K562 (cell line): ENCODE measurements around the gene PICK1. TPM values are rescaled to one million over a fixed set of nuclear protein-coding genes. Genes with fewer than 3 reads are reported as not detected.

Experiments used
- BCOR ChIP-seq: fragments of 450-650 bp; IDR thresholded peaks from 2 replicates; pipeline ENCODE4 v1.6.1; 2016
- EGR1 ChIP-seq: fragments of 450-650 bp; conservative IDR thresholded peaks from 2 replicates; pipeline ENCODE4 v1.6.1; 2017; ENCODE audit warnings: mild to moderate bottlenecking
- FUS ChIP-seq: fragments of 200-400 bp; formaldehyde crosslinking; optimal IDR thresholded peaks from 2 replicates; pipeline ENCODE3; 2017; ENCODE audit warnings: low read depth, low read length
- HNRNPLL ChIP-seq: fragments of 200-400 bp; formaldehyde crosslinking; IDR thresholded peaks from 2 replicates; pipeline ENCODE4 v1.6.1; 2017; ENCODE audit warnings: low read length, low read depth, mild to moderate bottlenecking; ENCODE audit not compliant: poor library complexity, severe bottlenecking
- RBM25 ChIP-seq: fragments of 200-400 bp; formaldehyde crosslinking; IDR thresholded peaks from 2 replicates; pipeline ENCODE4 v1.6.1; 2018; ENCODE audit warnings: low read length, low read depth, moderate library complexity; ENCODE audit not compliant: severe bottlenecking
- SRSF1 ChIP-seq: fragments of 200-400 bp; formaldehyde crosslinking; IDR thresholded peaks from 2 replicates; pipeline ENCODE4 v1.6.1; 2017; ENCODE audit warnings: mild to moderate bottlenecking, low read depth, low read length, moderate library complexity
- TEAD1 ChIP-seq, 2 experiments: fragments of 450-650 bp in 1 of 2; sonication (generic) in 1 of 2; formaldehyde crosslinking; IDR thresholded peaks; 2 replicates each; pipeline versions ENCODE4 v1.4.0 to v1.8.0; 2020 to 2022; ENCODE audit warnings: mild to moderate bottlenecking in 2 of 2, missing genetic modification reagents in 1 of 2
- TFAP4 ChIP-seq: sonication (generic); formaldehyde crosslinking; IDR thresholded peaks from 2 replicates; pipeline ENCODE4 v1.8.0; 2022; ENCODE audit warnings: missing genetic modification reagents, mild to moderate bottlenecking, moderate library complexity, borderline replicate concordance
- ZBTB33 ChIP-seq: sonication (generic); formaldehyde crosslinking; IDR thresholded peaks from 2 replicates; pipeline ENCODE4 v1.8.1; 2023; ENCODE audit warnings: mild to moderate bottlenecking, missing genetic modification reagents
- ZBTB43 ChIP-seq: sonication (generic); formaldehyde crosslinking; IDR thresholded peaks from 2 replicates; pipeline ENCODE4 v1.8.0; 2023; ENCODE audit warnings: mild to moderate bottlenecking, missing genetic modification reagents
- ZNF133 ChIP-seq: fragments of 250-450 bp; sonication (Bioruptor Pico); IDR thresholded peaks from 2 replicates; pipeline ENCODE4 v1.4.0; 2020; ENCODE audit warnings: mild to moderate bottlenecking
- polyA plus RNA-seq, 8 experiments: library from polyadenylated mRNA; depleted of rRNA in 4 of 8; stranded (reverse) in 5 of 8; unstranded in 3 of 8; fragments of >200 nt; fragmentation: Nextera tagmentation in 2 of 8; fragmentation: Illumina TruSeq in 1 of 8; extraction: Ambion mirVana in 2 of 8; extraction: Trizol in 1 of 8; gene quantifications; 2 replicates each; pipeline versions ENCODE4 v1.2.1 to v1.2.3, GENCODE V29; 2011 to 2014; ENCODE audit warnings: inconsistent platforms in 1 of 8, missing spikeins in 1 of 8
- total RNA-seq, 7 experiments: library from RNA; depleted of rRNA in 6 of 7; stranded (reverse); fragments of >200 nt in 6 of 7; fragmentation: Illumina TruSeq in 2 of 7; extraction: Trizol in 2 of 7; gene quantifications; 2 replicates each; pipeline versions ENCODE4 v1.2.1 to v1.2.3, GENCODE V29; 2011 to 2021; ENCODE audit warnings: low replicate concordance in 1 of 7

Gene PICK1
- total and polyA plus RNA-seq, 9 of the 15 experiments (the other 6 are each of a cell fraction or from before 2014, with no cell fraction given) = 0.06 to 11.0 (median 7.9) TPM; not detected in 1

GRCh38 chr22:38088629-38089473 lies 31.6 kb downstream of the PICK1 start (continued):
- TF ChIP-seq EGR1 (0 out of 2 replicates have a peak, but pooled peaks have one; percentile 14), SRSF1 (no peak), ZNF133 (no peak), RBM25 (peak; percentile 93), HNRNPLL (no peak), TFAP4 (no peak), TEAD1 (CRISPR knock-in tag; IDR thresholded peaks at IDR 0.05) (no peak), ZBTB33 (CRISPR knock-in tag) (peak; percentile 92), ZBTB43 (CRISPR knock-in tag) (no peak), FUS (no peak), BCOR (no peak)
